T-helper 22 cell (primary cell): ENCODE results near the gene BICDL1.
"Not testable (repeated sequence)": the region's sequence is repeated elsewhere in the genome, so short reads cannot be mapped to it uniquely, and the experiment has no call there.

Experiments
- DNase-seq: peaks from one replicate; pipeline ENCODE4 v3.0.0-alpha.2; 2020; ENCODE audit warnings: low read depth

The BICDL1 gene, protein sequence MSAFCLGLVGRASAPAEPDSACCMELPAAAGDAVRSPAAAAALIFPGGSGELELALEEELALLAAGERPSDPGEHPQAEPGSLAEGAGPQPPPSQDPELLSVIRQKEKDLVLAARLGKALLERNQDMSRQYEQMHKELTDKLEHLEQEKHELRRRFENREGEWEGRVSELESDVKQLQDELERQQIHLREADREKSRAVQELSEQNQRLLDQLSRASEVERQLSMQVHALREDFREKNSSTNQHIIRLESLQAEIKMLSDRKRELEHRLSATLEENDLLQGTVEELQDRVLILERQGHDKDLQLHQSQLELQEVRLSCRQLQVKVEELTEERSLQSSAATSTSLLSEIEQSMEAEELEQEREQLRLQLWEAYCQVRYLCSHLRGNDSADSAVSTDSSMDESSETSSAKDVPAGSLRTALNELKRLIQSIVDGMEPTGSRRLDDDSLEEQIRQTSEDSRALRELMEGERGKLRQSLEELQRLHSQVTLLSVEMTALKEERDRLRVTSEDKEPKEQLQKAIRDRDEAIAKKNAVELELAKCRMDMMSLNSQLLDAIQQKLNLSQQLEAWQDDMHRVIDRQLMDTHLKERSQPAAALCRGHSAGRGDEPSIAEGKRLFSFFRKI

DNA sequence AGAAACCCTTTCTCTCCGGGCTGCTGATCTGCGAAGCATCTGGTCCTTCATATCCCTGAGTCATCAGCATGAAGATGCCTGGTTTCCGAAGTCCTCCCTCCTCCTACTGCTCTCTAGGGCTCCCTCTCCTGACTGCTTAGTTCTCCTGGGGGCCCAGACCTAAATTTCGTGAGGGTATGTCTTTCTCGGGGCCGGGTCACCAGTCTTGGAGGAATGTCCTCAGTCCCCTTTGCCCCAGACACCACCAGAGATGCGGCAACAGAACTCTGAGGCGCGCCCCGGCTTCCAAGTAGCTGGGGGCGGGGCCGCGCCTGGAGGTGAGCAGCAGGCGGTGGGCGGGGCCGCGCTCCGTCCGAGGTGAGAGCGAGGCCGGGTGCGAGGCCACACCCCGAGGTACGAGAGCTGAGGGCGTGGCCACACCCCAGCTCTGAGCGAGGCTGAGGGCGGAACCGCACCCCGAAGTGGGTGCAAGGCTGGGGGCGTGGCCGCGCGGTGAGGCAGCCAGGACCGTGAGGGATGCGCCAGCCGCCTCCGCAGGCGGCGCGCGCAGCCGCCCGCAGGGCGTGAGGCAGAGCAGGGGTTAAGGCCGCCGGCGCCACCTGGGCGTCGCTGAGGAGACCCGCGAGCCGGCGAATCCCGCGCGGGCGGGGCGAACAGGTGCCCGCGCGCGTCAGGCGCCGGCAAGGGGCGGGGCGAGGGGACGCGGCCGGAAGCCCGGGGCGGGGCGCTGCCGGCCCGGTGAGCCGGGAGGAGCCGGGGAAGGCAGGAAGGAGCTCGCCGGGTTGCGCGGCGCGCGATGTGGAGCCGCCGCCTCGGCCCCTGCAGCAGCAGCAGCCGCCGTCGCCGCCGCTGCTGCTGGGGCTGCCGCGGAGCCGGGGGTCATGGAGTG, at the start of gene BICDL1:
Gene BICDL1, plus strand, starts transcription at position 765 of the 889 bp plus-strand sequence. CDS start 633 bp downstream, outside the sequence.
- peak; percentile 97 for DNase-seq

- no peak for DNase-seq
Observed at GRCh38 chr12:119940897-119941296, 48.1 kb upstream of the BICDL1 start.

GRCh38 chr12:119942386-119942785, 46.6 kb upstream of the BICDL1 start:
- no peak for DNase-seq

DNA sequence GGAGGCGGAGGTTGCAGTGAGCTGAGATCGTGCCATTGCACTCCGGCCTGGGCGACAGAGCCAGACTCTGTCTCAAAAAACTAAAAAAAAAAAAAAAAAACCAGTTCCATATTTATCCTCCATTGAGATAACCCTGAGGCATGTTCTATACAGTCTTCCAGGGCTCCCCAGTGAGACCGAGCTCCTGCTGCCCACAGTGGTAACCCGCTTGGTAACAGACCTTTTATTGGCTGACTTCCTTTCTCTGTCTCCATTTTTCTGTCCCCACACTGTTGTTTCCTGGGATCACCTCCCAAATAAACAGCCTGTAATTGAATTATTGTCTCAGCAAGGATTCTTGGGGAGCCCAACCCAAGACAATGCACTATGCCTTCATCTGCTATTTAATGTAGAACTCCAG, 42.8 kb upstream of the BICDL1 start:
- no peak for DNase-seq

DNA sequence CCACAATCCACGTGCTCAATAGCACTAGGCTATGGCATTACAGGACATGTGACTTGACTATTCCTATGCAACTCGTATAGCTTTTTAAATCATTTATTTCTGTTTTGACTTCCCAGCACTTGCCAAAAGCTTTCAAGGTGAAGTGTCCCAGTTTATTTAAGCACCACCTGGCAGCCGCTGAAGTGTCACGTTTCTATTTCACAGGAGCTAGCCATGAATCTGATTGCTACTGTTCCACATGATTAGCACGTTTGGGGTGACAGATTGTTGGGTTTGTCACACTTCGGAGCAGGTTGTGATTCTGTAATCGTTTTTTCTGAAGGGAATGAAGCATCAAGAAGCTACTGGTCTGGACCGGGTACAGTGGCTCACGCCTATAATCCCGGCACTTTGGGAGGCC, 39.9 kb upstream of the BICDL1 start:
- no peak for DNase-seq

- no peak for DNase-seq
Observed at GRCh38 chr12:119949594-119949993, 39.4 kb upstream of the BICDL1 start.

DNA sequence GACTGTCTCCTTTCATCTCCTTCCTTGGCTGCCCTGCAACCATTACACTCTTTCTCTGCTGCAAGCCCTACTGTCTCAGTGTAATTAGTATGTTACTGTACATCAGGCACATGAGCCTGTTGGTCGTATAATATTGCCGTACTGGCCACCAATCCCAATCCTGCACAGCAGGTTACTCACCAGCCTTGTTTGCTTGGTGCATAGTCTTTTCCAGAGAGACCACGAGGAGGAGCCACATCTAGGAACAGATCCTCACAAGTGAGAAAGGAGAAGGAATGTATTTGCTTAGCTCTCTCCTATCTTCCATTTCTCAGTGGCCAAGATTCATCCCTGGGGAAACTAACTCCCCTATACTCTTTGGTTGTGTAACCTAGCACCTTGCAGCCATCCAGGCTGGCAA, 33.0 kb upstream of the BICDL1 start:
- no peak for DNase-seq

- DNase-seq: no peak
Observed at GRCh38 chr12:119957135-119957534, 31.9 kb upstream of the BICDL1 start.

DNA sequence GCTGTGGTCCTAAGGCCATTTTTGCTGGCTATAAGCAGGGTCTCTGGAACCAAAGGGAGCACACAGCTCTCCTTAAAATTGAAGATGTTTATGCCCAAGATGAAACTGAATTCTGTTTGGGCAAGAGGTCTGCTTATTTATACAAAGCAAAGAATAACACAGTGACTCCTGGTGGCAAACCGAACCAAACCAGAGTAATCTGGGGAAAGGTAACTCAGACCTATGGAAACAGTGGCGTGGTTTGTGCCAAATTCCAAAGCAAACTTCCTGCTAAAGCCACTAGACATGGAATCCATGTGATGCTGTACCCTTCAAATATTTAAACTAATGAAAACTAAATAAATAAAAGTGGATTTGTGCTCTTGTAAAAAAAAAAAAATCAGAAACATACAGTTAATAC, 29.6 kb upstream of the BICDL1 start:
- DNase-seq: no peak

- DNase-seq: no peak
Observed at GRCh38 chr12:119964123-119964522, 24.9 kb upstream of the BICDL1 start.

DNA sequence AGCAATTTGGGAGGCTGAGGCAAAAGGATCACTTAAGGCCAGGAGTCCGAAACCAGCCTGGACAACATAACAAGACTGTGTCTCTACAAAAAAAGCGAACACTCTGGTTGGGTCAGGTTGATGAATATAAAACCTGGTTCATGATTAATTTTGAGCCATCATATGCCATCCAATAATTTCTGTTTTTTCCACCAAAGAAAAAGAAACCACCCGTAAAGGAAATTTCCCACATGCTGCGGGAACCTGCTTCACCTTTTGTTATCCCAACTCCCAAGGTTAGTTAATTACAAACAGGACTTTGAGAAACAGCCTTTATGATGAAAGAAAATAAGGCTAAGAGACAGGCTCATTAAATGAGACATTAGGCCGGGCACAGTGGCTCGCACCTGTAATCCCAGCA, 24.1 kb upstream of the BICDL1 start:
- DNase-seq: no peak

GRCh38 chr12:119980242-119980641, 8.8 kb upstream of the BICDL1 start:
- no peak for DNase-seq

DNA sequence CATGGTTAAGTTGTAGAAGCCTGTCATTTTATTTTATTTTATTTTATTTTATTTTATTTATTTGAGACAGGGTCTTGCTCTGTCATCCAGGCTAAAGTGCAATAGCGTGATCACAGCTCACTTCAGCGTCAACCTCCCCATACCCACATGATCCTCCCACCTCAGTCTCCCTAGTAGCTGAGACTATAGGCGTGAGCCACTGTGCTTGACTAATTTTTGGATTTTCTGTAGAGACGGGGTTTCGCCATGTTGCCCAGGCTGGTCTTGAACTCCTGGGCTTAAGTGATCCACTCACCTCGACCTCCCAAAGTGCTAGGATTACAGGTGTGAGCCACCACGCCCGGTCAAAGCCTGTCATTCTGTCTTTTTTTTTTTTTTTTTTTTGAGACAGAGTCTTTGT, 8.3 kb upstream of the BICDL1 start:
- not testable (repeated sequence) for DNase-seq

DNA sequence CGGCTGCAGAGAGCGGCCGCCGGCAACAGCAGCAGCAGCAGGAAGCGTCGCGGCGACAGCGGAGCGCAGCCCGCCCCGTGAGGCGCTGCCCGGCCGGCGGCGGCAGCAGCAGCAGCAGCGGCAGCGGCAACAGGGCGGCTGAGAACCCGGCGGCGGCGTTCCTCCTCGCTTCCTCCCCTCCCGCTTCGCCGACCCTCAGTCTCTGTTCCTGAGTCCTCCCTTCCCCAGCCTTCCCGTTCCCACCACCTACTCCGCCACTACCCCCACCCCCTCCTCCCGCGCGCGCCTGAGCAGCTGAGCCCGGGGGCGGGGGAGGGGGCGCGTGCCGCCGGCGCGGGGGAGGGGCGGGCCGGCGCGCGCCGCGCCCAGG, 310 bp downstream of the BICDL1 start:
- no peak for DNase-seq

GRCh38 chr12:119989731-119990381, 820 bp downstream of the BICDL1 start:
- peak; percentile 45 for DNase-seq

GRCh38 chr12:119990382-119990874, 1.4 kb downstream of the BICDL1 start:
- DNase-seq: no peak

GRCh38 chr12:119992129-119992705, 3.2 kb downstream of the BICDL1 start:
- DNase-seq: no peak

DNA sequence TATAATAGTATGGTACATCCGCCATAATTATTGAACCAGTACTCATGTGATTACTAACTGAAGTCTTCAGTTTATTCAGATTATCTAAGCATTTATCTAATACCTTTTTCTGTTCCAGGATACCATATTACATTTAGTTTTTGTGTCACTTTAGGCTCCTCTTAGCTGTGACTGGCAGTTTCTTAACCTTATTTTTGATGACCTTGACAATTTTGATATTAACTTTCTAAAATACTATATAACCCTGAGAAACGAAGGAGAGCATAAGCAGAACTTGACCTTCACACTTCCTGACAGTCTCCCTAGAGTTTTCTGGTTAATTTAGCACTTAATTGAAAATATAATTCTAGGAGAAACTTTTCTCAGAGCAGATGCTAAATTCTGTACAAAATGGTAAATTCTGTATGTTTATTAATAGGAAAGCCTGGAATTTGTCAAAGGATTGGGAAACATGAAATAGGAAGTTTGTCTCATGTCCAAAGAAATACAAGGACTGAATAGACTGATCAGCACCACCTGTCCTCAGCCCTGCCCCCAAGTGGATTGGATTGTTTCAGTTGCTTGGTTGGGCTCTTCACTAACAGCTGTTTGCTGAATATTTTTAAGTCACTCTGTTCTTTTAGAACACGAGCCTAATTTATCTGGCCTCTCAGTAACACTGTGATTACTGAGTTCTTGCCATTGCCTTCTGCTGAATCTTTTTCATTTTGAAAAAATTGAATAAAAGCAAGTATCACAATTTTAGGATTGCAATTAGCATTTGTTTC, 6.0 kb downstream of the BICDL1 start:
- DNase-seq: no peak

GRCh38 chr12:119996417-119996816, 7.4 kb downstream of the BICDL1 start:
- no peak for DNase-seq

- DNase-seq: no peak
Observed at GRCh38 chr12:119998471-119999245, 9.6 kb downstream of the BICDL1 start.
